K562 (cell line): Measurements from ENCODE around the gene ABHD16A. TPM values are rescaled to one million over a fixed set of nuclear protein-coding genes. Genes with fewer than 3 reads are reported as not detected.

ENCODE experiments used
- GTF3C2 ChIP-seq: IDR thresholded peaks from 3 replicates; pipeline ENCODE4 v1.6.1; 2011; ENCODE audit warnings: borderline replicate concordance, mild to moderate bottlenecking, moderate library complexity; ENCODE audit not compliant: insufficient read length; ENCODE audit errors: extremely low read depth
- HDAC8 ChIP-seq: fragments of 450-650 bp; IDR thresholded peaks from 2 replicates; pipeline ENCODE4 v1.6.1; 2016; ENCODE audit warnings: mild to moderate bottlenecking, missing genetic modification characterization, moderate library complexity, missing compliant biosample characterization
- HMGN3 ChIP-seq: IDR thresholded peaks from 2 replicates; pipeline ENCODE4 v1.6.1; 2011; ENCODE audit warnings: borderline replicate concordance, low read depth, mild to moderate bottlenecking, mixed read lengths, low read length; ENCODE audit not compliant: insufficient read length; ENCODE audit errors: extremely low read depth
- MAX ChIP-seq: sonication (generic); formaldehyde crosslinking; IDR thresholded peaks from 2 replicates; pipeline ENCODE4 v1.9.0; 2022; ENCODE audit warnings: mild to moderate bottlenecking, missing genetic modification reagents
- MCM3 ChIP-seq: fragments of 450-650 bp; IDR thresholded peaks from 2 replicates; pipeline ENCODE4 v1.6.1; 2016
- PPARD ChIP-seq: fragments of 250-450 bp; sonication (Bioruptor Pico); IDR thresholded peaks from 2 replicates; pipeline ENCODE4 v1.8.0; 2022; ENCODE audit warnings: inconsistent platforms, mild to moderate bottlenecking, moderate library complexity
- REST ChIP-seq, 2 experiments: fragments of 450-650 bp; formaldehyde crosslinking in 1 of 2; IDR thresholded peaks; 2 replicates each; pipeline versions ENCODE4 v1.4.0 to v1.6.1; 2014 to 2020; ENCODE audit warnings: mild to moderate bottlenecking in 2 of 2, borderline replicate concordance in 1 of 2, low read depth in 1 of 2
- SAFB ChIP-seq: fragments of 200-400 bp; formaldehyde crosslinking; IDR thresholded peaks from 2 replicates; pipeline ENCODE4 v1.6.1; 2017; ENCODE audit warnings: low read depth, low read length, borderline replicate concordance
- SIN3B ChIP-seq: fragments of 450-650 bp; IDR thresholded peaks from 2 replicates; pipeline ENCODE4 v1.6.1; 2017; ENCODE audit warnings: low read depth, mild to moderate bottlenecking, moderate library complexity
- ZBTB17 ChIP-seq: fragments of 450-650 bp; formaldehyde crosslinking; IDR thresholded peaks from 2 replicates; pipeline ENCODE4 v1.4.0; 2020; ENCODE audit warnings: mild to moderate bottlenecking
- ZNF184 ChIP-seq: sonication (generic); formaldehyde crosslinking; IDR thresholded peaks from 2 replicates; pipeline ENCODE4 v1.5.0; 2020; ENCODE audit warnings: missing genetic modification reagents
- ZNF740 ChIP-seq, 3 experiments: fragments of 200-800 bp in 1 of 3; sonication (Bioruptor generic) in 1 of 3; sonication (generic) in 1 of 3; formaldehyde crosslinking in 1 of 3; IDR thresholded peaks; 2 replicates each; pipeline versions ENCODE4 v1.6.1 to v1.8.0; 2016 to 2022; ENCODE audit warnings: mild to moderate bottlenecking in 2 of 3, missing compliant biosample characterization in 2 of 3, missing genetic modification characterization in 2 of 3, missing genetic modification reagents in 1 of 3
- ZSCAN29 ChIP-seq: fragments of 450-650 bp; IDR thresholded peaks from 2 replicates; pipeline ENCODE4 v1.6.1; 2017
- polyA plus RNA-seq, 8 experiments: library from polyadenylated mRNA; depleted of rRNA in 4 of 8; stranded (reverse) in 5 of 8; unstranded in 3 of 8; fragments of >200 nt; fragmentation: Nextera tagmentation in 2 of 8; fragmentation: Illumina TruSeq in 1 of 8; extraction: Ambion mirVana in 2 of 8; extraction: Trizol in 1 of 8; gene quantifications; 2 replicates each; pipeline versions ENCODE4 v1.2.1 to v1.2.3, GENCODE V29; 2011 to 2014; ENCODE audit warnings: inconsistent platforms in 1 of 8, missing spikeins in 1 of 8
- total RNA-seq, 7 experiments: library from RNA; depleted of rRNA in 6 of 7; stranded (reverse); fragments of >200 nt in 6 of 7; fragmentation: Illumina TruSeq in 2 of 7; extraction: Trizol in 2 of 7; gene quantifications; 2 replicates each; pipeline versions ENCODE4 v1.2.1 to v1.2.3, GENCODE V29; 2011 to 2021; ENCODE audit warnings: low replicate concordance in 1 of 7

ABHD16A gene
- total and polyA plus RNA-seq, 9 of the 15 experiments (the other 6 are each of a cell fraction or from before 2014, with no cell fraction given), result 25.8 to 120 (median 81.6) TPM

- TF ChIP-seq REST (IDR thresholded peaks at IDR 0.05; ENCODE audit: borderline replicate concordance) (peak; percentile 67), REST (CRISPR knock-in tag; IDR thresholded peaks at IDR 0.05; ENCODE audit: low read depth) (peak; percentile 92), SIN3B (no peak), HDAC8 (no peak), ZBTB17 (CRISPR knock-in tag) (peak; percentile 91), HMGN3 (no peak), MAX (CRISPR knock-in tag) (peak; percentile 66; the same call in 1 of the 2 replicates), PPARD (CRISPR knock-in tag) (no peak), SAFB (0 out of 2 replicates have a peak, but pooled peaks have one; percentile 15), ZSCAN29 (peak; percentile 58; the same call in 1 of the 2 replicates), GTF3C2 (no peak), MCM3 (no peak), ZNF740 (CRISPR knock-in tag; IDR thresholded peaks at IDR 0.05) (peak; percentile 56; the same call in 1 of the 2 replicates), ZNF740 (tag; IDR thresholded peaks at IDR 0.05) (no peak; a peak in 1 of 4 replicates), ZNF184 (CRISPR knock-in tag) (no peak)
These were observed 42.5 kb downstream of the ABHD16A start, which contains the start of gene C6orf47 (continued) for GRCh38 chr6:31660381-31661261.
